Right lung (tissue), 5 donors: ENCODE measurements around the gene RSPH9. TPM values are rescaled to one million over a fixed set of nuclear protein-coding genes. Genes with fewer than 3 reads are reported as not detected.
"Not testable (repeated sequence)": the region's sequence is repeated elsewhere in the genome, so short reads cannot be mapped to it uniquely, and the experiment has no call there.

ENCODE experiments used
- DNase-seq, 2 donors: peaks; one replicate each; pipeline ENCODE4 v3.0.0-alpha.2; 2013
- polyA plus RNA-seq, 5 donors: library from polyadenylated mRNA; unstranded; fragments of 120-200 nt; gene quantifications; one replicate each; pipeline versions ENCODE4 v1.2.1 to v1.2.3, GENCODE V29; 2013; ENCODE audit warnings: inconsistent platforms in 1 of 5, low replicate concordance in 1 of 5; ENCODE audit not compliant: insufficient read length in 5 of 5, insufficient read depth in 1 of 5

RSPH9 gene
- polyA plus RNA-seq, 5 donors: 2.3 to 4.9 (median 3.6) TPM

DNA sequence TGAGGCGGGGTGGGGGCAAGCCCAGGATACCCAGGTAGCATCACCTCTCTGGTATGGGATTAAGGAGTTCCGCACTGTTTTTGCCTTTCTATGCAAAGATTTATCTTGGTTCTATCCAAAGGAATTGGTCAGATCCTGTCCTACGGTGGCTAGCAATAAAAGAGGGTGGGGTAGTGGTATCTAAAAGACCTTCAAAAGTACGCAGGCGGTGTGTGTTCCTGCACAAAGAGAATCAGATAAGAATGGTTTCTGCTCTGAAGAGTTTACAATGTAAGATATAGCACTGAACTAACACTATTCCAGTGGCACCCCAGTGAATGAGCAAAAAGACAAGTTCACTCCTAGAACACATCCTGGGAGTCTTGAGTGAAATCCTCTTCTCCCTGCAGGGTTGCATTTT is 36.5 kb downstream of the RSPH9 start:
- DNase-seq: no peak

DNA sequence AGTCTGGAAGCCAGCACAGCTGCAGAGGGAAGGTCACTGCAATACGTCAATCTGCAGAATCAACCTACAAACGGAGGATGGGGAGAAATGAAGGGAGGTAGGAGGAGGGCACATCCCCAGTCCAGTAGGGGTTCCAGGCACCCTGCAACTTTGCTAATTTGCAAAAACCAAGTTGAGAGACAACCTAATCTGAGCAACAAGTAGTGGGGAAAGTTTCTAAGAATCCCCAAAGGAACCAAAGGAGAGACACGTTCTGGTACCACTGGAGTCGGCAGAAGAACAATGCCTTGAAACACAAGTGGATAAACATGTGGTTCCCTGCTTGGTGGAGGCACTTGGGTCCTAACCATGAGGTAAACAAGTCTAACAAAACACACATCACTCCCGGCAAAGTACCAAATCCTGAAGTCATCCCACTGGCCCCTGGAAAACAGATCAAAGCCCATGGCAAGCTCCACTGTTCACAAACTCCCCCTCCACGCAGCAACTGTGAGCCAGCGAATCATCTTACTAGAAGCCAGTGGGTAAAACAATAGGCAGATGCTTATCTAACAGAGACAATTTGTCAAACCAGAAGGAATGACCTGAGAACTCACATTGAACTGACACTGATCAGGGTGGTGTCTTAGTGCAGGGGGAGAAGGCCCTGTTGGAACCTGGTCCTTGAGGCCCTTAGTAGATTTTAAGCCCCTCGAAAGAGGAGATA is 38.0 kb downstream of the RSPH9 start:
- DNase-seq: no peak

DNA sequence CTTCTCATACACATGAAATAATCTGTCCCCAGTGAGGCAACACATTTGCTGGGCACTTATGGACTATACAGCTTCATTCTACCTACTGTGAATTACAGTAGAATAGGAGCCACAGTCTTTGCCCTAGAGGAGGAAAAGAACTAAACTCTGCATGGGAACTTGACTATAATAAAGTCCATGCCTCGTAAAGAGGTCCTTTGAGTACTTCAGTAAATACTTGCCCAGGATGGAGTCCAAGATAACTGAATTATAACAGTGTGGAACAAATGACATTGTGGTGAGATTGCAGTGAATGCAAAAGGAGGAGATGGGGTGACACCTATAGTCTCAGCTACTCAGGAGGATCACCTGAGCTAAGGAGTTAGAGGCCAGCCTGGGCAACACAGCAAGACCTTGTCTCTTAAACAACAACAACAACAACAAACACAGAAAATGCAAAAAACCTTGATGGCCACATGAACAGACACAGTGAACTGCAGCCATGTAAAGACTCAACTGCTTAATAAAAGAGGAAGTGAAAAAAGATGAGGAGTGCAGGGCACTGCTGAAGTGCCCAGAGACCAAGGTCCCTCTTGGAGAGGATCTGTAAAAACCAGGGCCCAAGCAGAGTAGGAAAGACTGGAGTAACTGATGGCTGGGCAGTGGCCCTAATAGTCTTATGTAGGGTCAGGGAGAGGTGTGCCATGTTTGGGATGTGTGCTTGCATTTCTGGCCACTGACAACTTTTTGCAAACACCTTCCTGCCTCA is 39.0 kb downstream of the RSPH9 start:
- DNase-seq: no peak

DNA sequence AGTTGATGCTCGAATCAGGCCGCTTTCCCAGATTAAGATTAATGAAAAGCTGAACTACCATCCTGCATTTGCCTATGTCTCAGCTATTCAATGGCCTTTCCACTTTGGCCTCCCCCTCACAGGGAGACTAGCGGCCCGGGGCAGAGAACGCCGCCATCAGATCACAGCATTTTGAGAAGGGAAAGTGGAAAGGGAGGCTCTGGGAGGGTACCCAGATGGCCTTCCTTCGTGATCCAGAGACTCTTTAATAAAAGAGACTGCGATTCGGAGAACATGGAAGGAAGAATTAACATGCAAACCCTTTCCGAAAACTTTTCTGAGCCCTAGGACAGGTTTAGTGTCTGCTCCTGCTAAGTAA is 42.2 kb downstream of the RSPH9 start:
- DNase-seq: no peak

DNA sequence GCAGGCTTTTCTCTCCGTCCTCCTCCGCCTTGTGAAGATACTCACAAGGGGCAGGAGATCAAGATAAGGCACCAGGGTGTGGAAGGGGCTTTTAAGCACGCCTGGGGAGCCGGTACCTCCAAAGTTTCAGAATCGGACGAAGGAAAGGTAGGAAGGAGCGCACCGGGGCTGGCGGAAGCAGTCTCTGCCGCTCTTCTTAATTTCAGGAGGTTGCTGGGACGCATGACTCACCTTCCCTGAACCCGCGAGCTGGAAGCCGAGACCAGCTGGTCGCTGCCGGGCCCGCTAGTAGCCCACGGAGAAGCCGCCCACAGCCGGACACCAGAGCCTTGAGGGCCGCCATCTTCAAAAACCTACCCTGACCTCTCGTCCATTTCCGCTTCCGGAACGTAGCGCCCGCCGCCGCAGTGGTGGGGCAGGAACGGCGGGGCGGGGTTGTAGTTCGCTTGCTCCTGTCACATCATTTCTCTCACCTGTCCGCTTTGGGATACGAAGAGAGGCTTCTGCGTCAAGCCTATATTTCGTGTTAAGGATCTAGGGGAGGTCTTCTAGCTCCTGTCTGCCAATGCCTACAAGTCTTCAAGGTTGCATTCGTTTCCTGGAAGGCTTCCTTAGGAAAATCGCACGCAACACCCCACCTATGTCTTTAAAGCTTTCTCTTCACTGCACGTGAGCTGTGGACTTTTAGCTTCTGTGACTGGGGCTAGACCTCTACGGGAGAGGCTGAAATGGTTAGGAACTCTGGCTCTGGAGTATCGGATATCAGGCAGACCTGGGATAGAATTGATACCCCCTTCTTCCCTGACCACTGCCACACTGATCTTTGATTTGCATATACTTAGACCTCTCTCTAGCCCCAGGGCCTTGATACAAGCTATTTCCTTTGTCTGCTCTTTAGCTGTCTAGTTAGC is 42.9 kb downstream of the RSPH9 start, which contains the start of gene MRPS18A:
Gene MRPS18A (minus strand): TSS at position 355 of the 911 bp plus-strand sequence. CDS start 12 bp downstream, at position 343.
- no peak for DNase-seq

DNA sequence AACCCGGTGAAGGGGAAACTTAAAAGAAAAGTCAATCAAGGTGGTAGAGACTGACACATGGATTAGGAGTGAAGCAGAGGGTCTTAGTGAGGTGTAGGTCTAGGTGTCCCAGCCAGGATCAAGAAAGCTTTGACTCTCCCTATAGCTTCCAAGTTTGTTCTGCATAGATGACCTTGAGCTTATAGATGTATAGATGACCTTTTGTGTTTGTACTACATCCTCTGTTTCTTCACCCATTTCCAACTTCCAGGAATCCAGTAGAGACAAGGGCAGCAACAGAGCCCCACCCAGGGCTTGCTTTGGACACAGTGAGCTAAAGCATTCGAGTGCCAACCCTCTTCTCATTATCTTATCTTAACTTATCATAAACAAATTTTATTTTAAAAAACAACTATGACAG is 44.6 kb downstream of the RSPH9 start:
- no peak for DNase-seq

DNA sequence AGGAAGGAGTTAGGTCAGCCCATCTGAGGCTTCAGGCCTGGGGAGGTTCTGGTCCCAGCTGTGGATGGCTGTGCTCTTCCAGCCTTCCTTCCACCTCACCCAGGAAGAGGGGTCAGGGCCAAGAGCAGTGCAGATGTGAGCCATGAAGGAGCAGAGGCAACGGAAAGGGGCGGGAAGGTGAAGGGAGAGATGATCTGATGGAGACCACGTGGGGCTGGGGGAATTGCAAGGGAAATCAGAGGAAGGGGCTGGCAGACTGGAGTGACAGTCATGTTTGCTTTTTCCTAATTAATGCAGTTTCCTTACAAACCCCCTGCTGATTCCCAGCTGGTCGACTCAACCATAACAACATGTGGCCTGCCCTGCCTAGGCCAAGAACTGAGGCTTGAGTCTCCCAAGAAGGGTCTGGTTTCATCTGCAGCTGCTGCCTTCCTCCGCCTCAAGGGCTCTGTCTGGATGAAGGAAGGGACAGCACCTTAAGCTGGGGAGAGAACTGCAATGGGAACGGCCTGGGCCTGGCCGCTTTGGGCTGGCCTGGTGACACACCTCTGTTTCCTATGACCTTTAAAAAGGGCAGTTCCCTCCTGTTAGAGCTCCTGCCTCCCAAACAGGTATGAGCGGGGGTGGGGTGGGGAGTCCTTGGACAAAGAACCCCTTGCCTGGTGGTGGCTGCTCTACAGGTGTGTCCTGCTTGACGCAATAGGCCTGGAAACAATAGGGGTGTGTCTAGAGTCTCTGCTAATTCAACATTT is 50.6 kb downstream of the RSPH9 start:
- DNase-seq: no peak

DNA sequence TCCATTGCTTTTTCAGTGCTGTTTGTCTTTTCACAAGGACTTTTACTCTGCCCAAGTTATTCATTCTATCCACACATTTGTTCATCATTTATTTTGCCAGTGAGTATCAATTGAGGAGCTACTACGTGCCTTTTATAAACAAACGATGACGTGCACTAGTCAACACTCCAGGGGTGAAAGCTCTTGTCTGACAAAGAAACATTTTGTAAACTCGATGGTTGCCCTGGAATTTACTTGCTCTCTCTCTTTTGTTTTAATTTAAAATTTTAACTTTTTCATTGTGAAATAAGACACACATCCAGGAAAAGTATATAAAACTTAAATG is 51.1 kb downstream of the RSPH9 start:
- DNase-seq: no peak

DNA sequence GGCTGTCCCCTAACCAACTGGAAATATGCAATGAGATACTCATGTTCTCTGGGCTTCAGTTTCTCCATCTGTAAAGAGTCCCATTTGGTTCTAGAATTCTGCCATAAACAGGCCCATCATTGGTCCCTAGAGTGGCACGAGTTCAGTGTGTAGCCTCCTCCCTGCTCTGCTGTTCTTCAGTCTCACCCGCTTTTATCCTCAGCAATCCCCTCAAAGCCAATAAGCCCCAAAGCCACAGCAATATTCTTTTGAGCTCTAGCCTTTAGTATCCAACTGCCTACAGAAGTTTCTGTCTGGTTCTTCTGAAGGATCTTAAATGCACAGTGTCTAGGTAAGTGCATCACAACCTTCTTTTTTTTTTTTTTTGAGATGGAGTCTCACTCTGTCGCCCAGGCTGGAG is 52.6 kb downstream of the RSPH9 start:
- DNase-seq: no peak

DNA sequence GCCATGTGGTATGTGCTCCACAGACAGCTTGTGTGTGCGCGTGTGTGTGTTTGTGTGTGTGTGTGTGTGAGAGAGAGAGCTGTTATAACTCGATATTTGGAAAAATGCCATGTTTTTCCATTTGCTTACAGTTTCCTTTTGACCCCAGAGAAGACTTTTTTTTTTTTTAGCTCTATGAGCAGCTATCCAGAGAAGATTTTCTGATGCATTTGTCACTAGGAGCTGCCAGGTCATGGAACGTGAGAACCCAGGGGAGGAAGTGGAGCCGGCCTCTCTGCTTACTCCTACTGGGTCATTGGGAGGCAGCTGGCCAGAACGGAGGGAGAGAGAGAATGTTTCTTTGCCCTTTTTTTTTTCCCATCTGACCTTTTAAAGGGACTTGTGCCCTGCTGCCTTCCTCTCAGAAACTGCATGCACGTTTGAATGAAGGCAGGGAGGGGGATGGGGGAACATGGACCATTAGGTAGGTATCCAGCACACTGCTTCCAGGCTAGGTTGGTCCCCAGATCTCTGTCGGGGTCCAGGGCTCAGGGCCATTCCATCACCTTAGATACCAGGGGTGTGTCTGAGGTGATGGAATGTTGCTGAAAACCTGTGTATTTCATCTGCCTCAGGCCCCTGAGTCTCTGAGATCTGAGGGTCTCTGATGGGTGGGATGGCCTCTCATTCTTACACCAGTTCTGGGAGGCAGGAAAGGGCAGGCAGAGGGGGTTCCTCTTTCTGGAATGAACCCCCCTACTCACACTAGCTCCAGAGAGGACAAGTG is 53.9 kb downstream of the RSPH9 start:
- peak in 1 of 2 donors; percentile 76 for DNase-seq

DNA sequence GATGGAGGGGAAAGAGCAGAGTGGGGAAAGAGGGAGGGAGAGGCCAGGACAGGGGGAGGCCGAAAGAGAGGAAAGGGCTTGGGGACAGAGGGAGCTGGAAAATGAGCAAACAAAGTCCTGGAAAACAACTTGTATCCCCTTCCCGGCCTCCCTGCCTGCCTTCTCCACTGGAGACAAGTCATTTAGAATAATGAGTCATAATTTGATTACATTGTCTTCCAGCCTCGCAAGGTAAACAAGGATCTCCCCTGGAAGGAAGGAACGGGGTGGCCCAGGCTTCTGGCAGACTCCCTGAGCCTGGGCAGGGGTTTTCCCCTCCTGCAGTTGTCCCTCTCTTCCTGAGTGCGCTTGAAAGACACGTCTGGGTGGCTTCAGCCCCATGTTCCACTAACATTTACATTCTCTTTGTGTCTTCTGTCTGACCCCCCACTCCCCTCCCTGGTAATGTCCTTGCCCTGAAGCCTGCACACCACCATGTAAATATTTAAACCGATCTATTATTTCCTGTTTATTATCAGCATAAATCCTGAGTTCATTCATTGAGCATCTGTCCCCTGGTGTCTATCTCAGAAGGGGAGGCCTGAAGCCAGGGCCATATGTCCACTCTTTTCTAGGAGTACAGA is 54.8 kb downstream of the RSPH9 start:
- no peak for DNase-seq

DNA sequence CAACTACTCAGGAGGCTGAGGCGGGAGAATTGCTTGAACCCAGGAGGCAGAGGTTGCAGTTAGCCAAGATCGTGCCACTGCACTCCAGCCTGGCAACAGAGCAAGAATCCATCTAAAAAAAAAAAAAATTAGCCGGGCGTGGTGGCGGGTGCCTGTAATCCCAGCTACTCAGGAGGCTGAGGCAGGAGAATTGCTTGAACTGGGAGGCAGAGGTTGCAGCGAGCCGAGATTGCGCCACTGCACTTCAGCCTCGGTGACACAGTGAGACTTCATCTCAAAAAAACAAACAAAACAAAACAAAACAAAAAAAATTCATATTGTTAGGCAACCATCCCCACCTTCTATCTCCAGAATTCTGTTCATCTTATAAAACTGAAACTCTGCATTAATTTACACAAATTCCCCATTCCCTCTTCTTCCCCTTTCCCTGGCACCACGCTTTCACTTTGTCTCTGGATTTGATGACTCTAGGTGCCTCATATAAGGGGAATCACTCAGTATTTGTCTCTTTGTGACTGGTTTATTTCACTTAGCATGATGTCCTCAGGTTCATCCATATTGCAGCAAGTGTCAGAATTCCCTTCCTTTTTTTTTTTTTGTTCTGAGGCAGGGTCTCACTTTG is 56.2 kb downstream of the RSPH9 start:
- not testable (repeated sequence) for DNase-seq

DNA sequence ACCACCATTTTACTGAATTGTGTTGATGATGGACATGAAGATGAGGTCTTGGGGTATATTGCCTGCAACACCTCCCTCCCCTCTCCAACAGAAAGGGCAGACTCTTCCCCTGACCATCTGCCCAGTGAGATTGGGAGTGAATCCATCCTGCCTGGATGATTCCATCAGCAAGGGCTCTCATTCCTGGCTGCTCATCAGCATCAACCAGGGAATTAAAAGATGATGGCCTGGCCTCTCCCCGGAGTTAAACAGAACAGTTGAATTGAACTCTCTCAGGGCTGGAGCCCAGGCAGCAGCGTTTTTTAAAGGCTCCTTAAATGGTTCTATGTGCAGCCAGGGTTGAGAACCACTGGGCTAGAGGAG is 57.3 kb downstream of the RSPH9 start:
- no peak for DNase-seq

DNA sequence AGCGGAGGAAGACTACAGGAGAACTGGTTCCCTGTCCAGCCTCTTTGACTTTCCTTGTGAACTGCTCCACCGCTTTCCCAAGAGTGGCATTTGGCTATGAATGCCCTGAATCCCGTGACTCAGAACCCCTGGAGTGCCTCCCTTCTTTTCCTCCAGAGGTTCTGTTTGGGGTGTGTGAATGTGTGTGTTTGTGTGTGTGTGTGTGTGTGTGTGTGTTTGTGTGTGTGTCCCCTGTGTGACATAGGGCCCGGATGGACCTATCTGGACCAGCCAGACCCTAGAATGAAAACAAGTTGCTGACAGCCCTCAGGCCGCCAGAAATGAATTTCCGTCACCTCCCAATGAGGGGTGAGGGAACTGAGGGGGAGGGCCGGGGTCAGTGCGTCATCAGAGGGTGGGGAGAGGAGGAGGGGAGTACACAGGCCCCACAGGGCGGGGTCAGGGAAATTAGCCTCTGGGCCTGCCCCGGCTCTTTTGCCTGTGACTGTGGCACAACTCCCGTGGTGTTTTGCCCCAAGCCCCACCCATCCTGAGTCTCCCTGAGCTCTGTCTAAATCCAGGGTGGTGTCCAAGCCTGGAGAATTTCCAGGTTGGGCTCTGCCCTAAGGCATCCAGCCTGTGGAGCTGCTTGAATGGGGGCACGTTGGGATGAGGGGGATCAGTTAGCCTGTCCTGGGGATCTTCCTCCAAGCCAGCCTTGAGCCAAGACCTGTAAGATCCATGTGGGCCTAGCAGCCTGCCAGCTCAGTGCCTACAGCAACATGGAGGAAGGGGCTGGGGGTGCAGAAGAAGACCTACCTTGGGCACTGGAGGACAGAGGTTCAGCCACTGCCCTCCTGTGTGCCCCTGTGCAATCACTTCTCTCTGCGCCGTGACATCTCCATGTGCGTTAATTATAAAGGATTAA is 58.0 kb downstream of the RSPH9 start:
- peak; percentile 90 to 91 for DNase-seq

DNA sequence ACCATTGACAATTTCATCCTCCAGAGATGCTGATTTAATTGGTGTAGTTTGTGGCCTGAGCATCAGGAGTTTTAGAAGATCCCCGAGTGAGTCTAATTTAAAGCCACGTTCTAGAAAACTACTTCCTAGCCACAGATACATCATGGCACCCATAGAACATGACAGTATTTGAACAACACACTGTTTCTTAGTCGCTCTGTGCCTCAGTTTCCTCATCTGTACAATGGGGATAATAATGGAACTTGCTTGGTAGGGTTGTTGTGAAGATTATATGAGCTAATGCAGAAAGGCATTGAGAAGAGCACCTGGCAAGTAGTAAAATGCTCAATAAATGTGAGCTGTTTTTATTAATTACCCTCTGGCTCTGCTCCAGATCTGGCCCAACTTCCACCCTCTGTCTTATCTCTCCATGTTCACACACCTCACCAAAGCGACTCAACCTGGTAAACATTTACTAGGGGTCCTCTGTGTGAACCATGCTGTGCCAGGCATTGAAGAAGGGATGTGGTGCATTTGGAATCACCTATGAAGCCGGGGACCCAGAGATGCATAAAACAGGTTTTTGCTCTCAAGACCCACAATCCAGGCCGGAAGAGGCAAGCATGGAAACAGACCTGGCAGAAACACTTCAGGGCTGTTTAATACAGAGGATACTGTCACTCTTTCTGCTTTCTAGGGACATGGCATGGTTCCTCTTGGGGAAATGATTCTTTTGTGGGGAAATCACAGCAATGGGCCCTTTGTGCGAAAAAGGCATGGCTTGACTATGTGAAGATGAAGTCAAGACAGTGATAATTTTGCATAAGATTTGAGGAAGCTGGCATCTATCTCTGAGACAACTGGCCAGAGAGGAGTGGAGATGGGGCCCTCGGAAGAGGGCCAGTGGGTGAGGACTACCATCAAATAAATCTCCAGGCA is 58.9 kb downstream of the RSPH9 start:
- no peak for DNase-seq

DNA sequence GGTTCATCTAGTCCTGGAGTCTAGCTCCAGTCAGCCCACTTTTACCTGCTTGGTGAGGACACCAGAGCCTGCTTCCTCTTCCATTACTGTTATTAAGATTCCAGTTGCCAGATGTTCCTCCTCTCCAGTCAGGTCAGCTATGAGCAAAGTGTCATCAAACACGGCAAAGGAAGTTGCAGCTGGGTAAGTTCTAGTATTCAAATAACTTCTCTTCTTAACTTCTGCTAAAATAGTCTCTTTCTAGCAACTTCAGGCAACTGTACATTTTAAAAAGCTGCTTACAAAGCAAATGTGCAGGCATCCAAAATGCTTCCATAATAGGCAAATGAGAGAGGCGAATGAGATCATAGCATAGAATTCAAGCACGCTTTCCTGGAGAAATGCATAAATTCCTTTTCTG is 61.2 kb downstream of the RSPH9 start:
- DNase-seq: peak in 1 of 2 donors; percentile 85

DNA sequence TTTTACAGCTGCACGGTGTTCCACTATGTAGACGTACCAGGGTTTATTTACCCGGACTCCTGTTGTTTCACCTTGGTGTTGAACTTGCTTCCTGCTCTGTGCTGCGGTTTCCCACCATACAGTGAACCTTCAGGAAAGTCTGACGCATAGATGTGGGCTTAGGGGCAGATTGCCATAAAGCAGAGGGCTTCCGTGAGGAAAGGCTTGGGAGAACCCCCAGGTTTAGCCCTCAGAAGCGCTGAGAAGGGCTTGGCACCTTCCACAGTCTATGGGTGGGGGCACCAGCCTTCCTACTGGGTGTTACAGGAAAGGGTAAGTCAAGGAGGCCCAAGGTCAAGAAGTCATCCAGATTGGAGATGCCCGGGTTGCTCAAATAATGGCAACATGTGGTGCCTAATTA is 62.0 kb downstream of the RSPH9 start:
- DNase-seq: no peak

DNA sequence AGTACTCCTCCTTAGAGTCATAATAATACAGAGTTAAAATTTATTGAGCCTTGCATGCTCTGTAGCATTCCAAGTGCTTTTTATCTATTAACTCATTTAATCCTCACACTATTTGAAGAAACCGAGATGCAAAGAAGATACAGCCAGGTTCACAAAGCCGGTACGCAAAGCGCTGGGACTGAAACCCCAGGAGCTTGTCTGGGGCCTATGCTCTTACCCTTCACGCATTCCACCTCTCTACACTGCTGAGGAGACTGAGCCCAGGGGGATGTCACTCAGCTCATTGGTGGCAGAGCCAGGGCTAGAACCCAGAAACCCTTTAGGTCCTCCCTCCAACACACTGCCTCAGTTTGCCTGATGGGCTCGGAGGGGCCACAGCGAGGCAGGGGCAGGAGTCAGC is 62.4 kb downstream of the RSPH9 start:
- no peak for DNase-seq
